ENCODE results near the gene CCL8. TPM values are rescaled to one million over a fixed set of nuclear protein-coding genes. Genes with fewer than 3 reads are reported as not detected.

Gene CCL8
- total RNA-seq, 1 donor from 2014 or later = not detected

DNA sequence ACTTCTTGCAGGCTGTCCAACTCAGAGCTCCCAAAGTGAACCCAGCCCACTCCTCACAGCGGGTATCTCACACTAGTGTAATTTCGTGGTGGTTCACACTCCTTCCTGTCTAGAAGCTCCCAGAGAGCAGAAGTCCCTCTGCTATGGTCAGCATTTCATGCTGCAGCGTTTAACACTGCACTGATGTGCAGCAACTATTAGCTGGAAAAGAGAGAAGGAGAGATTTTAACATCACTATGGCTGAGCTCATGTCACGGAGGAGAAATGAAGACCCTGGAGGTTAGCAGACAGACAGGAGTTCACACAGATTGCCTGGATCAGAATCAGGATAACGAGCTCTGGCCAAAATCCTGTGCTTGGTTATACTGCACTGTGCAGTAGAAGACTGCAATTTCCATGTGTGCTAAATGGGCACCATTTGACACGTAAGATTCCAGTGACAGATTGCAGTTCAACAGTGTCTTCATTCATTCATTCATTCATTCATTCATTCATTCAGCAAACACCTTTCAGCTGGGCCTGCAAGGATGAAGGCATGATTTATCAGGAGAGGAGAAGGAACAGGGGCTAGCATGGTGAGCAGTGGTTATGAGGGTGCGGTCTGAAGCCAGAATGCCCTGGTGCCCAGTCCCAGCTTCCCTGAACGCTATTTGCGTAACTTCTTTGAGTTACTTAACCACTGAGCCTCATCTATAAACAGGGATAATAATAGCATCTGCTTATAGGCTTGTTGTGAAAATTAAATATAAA lies 49.1 kb downstream of the CCL8 start:
- intact Hi-C loops (cut with micrococcal nuclease) = no loop called here
- Mint-ChIP-seq H3K27ac (no peak overlapping the region), H3K36me3 (ENCODE audit: low read depth) (no peaks in the 10 kb centered on the region), H3K4me3 (no peak overlapping the region), H3K4me1 (peaks cover 21% of the 10 kb centered on the region), H3K27me3 (peaks cover 18% of the 10 kb centered on the region), H3K9me3 (no peaks in the 10 kb centered on the region)
- TF ChIP-seq, protein P1, sequence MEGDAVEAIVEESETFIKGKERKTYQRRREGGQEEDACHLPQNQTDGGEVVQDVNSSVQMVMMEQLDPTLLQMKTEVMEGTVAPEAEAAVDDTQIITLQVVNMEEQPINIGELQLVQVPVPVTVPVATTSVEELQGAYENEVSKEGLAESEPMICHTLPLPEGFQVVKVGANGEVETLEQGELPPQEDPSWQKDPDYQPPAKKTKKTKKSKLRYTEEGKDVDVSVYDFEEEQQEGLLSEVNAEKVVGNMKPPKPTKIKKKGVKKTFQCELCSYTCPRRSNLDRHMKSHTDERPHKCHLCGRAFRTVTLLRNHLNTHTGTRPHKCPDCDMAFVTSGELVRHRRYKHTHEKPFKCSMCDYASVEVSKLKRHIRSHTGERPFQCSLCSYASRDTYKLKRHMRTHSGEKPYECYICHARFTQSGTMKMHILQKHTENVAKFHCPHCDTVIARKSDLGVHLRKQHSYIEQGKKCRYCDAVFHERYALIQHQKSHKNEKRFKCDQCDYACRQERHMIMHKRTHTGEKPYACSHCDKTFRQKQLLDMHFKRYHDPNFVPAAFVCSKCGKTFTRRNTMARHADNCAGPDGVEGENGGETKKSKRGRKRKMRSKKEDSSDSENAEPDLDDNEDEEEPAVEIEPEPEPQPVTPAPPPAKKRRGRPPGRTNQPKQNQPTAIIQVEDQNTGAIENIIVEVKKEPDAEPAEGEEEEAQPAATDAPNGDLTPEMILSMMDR (IDR thresholded peaks at IDR 0.05) = no peak
- POLR2A ChIA-PET = no interaction called here
- DNase-seq = no peak
- ATAC-seq (ENCODE audit: low read depth) = no peak
- CTCF ChIA-PET = interaction anchor here (1.3 to 1.7 kb wide), 2 partner anchors 8 to 168 kb away, joined by 3 to 4 read pairs; no protein-coding TSS in a partner anchor

DNA sequence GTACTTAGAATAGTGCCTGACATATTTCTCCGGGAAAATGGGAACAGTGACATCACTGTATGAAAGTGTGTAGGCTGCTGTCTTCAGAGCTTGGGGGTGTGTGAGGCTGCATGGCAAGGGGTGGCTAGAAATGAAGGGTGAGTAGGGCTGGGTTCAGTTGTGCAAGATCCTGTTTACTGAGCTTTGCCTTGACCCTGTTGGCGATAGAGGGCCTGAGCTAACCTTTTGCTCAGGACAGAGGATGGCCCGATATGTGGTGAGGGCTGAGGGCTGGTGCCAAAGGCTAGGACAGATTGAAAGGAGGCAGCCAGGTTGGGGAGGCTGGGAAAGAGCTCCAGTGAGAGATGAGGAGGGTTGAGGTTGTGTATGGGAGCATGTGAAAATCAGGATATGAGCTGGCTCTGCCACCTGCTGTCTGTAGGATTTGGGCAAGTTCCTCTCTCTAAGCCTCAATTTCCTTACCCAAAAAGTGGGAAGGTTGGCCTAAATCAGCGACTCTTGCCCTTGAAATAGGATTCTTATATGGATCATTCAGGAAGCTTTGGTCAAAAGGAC lies 49.8 kb downstream of the CCL8 start:
- Mint-ChIP-seq H3K9me3 (no peaks in the 10 kb centered on the region), H3K36me3 (ENCODE audit: low read depth) (no peaks in the 10 kb centered on the region), H3K4me1 (peaks cover 21% of the 10 kb centered on the region), H3K27me3 (peaks cover 16% of the 10 kb centered on the region), H3K27ac (no peak overlapping the region), H3K4me3 (no peak overlapping the region)
- CTCF ChIA-PET = interaction anchor here (1.3 to 1.7 kb wide), 2 partner anchors 9 to 169 kb away, joined by 3 to 4 read pairs; no protein-coding TSS in a partner anchor
- intact Hi-C loops (cut with micrococcal nuclease) = no loop called here
- TF ChIP-seq, protein P1 (IDR thresholded peaks at IDR 0.05) = no peak
- POLR2A ChIA-PET = no interaction called here
- ATAC-seq (ENCODE audit: low read depth) (no peak), DNase-seq (no peak)

DNA sequence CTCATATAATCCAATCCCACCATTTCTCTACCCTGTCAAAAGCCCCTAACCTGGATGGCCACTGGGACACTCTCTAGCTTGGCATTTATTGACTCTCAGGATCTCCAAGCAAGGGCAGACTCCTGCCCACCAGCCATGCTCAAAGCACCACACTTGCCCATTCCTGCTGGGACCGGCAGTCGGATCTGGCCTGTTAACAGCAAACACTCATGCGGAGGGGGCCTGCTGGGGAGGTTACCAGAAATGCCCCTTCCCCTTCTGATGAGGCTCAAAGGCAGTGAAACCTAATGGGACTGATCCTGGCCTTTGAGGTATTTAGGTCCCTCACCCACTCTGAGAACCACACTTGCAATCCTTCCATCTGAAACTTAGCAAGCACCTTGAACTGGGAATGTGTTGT lies 50.3 kb downstream of the CCL8 start:
- H3K4me3 Mint-ChIP-seq = no peak overlapping the region
- ChIA-PET POLR2A (no interaction called here), CTCF (interaction anchor here (1.3 to 1.7 kb wide), 3 partner anchors 8 to 169 kb away, joined by 3 to 4 read pairs (median 3); no protein-coding TSS in a partner anchor)
- no peak overlapping the region for H3K27ac Mint-ChIP-seq
- ATAC-seq (ENCODE audit: low read depth) (no peak), DNase-seq (no peak)
- intact Hi-C loops (cut with micrococcal nuclease) = no loop called here
- peaks cover 16% of the 10 kb centered on the region for H3K27me3 Mint-ChIP-seq
- H3K36me3 Mint-ChIP-seq (ENCODE audit: low read depth) = no peaks in the 10 kb centered on the region
- TF ChIP-seq, protein P1 (IDR thresholded peaks at IDR 0.05) = no peak
- peaks cover 21% of the 10 kb centered on the region for H3K4me1 Mint-ChIP-seq
- H3K9me3 Mint-ChIP-seq = no peaks in the 10 kb centered on the region

DNA sequence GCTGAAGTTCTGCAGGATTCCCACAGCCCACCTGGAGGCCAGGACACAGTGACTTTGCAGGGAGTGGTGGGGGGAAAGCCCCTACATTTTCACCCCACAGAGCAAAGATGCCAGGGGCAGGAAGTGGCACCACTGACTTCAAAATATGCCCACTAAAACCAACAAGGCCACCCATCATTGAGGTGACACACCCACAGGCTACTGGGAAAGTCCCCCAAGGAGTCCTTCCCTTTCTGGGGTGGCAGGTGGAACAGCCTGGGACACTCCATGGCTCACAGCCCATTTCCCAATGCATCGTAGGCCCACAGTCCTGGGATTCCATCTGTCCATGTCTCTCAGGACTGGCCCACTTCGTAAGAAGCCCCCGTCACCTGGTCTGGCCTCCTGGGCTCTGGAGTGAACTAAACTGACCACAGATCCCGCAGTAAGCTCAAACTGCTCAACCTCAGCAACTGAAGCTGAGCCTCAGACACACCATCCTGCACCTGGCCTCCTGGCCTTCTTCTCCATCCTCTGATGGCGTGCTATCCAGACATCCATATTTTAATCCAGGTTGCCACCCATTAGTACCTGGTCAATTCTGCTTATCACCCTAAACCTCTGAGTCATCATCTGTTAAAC lies 51.3 kb downstream of the CCL8 start:
- no peaks in the 10 kb centered on the region for H3K9me3 Mint-ChIP-seq
- H3K27ac Mint-ChIP-seq = no peak overlapping the region
- intact Hi-C loops (cut with micrococcal nuclease) = no loop called here
- no peaks in the 10 kb centered on the region for H3K36me3 Mint-ChIP-seq (ENCODE audit: low read depth)
- peaks cover 13% of the 10 kb centered on the region for H3K27me3 Mint-ChIP-seq
- CTCF ChIA-PET = interaction anchor here (1.4 kb wide), 1 partner anchor 9 kb away, joined by 3 read pairs; no protein-coding TSS in a partner anchor
- POLR2A ChIA-PET = no interaction called here
- TF ChIP-seq, protein P1 (IDR thresholded peaks at IDR 0.05) = no peak
- peaks cover 18% of the 10 kb centered on the region for H3K4me1 Mint-ChIP-seq
- H3K4me3 Mint-ChIP-seq = no peak overlapping the region
- ATAC-seq (ENCODE audit: low read depth) (no peak), DNase-seq (no peak)

DNA sequence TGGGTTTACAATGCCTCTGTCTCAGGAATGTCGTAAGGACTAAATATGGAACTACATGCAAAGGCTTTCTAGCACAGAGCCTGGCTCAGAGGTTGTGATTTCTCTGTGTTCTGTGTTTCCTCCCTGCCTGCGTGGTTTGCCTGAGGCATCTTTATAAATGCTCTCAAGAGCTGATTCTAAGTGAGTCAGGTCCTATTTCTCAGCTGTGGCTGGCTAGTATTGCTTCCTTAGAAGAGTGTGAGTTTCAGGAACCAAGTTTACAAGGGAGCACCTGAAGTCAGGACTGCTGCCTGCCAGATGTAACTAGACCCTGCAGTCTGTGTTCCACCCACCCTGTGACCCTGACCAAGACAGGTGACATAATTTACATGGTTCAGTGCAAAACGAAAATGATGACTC lies 51.8 kb downstream of the CCL8 start:
- H3K27me3 Mint-ChIP-seq = peaks cover 11% of the 10 kb centered on the region
- ATAC-seq (ENCODE audit: low read depth) = no peak
- TF ChIP-seq, protein P1 (IDR thresholded peaks at IDR 0.05) = no peak
- POLR2A ChIA-PET = no interaction called here
- CTCF ChIA-PET = interaction anchor here (1.6 kb wide), 1 partner anchor 8 kb away, joined by 4 read pairs; the partner anchor contains the start of gene CCL1
- peaks cover 15% of the 10 kb centered on the region for H3K4me1 Mint-ChIP-seq
- DNase-seq = no peak
- H3K36me3 Mint-ChIP-seq (ENCODE audit: low read depth) = no peaks in the 10 kb centered on the region
- no peak overlapping the region for H3K4me3 Mint-ChIP-seq
- no peak overlapping the region for H3K27ac Mint-ChIP-seq
- intact Hi-C loops (cut with micrococcal nuclease) = no loop called here
- H3K9me3 Mint-ChIP-seq = no peaks in the 10 kb centered on the region
